ENCODE data around the gene MAPRE3.

MAPRE3 gene

DNA sequence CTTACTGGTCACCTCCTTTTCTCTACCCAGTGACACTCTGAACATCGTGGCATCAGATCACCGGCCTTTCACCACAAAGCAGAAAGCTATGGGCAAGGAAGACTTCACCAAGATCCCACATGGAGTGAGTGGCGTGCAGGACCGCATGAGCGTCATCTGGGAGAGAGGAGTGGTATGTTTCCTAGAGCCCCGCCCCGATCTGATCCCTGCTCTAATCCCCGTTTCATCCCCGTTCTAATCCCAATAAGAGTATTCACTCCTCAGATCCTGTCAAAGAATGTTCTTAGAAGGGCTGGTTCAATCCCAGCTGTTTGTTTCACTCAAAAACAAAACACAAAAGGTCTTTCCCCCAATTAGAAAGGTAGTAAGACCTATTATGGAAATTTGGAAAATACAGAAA lies 30.4 kb upstream of the MAPRE3 start:
- DNase-seq (ENCODE audit: low read depth): no peak
- TF ChIP-seq, protein P1, sequence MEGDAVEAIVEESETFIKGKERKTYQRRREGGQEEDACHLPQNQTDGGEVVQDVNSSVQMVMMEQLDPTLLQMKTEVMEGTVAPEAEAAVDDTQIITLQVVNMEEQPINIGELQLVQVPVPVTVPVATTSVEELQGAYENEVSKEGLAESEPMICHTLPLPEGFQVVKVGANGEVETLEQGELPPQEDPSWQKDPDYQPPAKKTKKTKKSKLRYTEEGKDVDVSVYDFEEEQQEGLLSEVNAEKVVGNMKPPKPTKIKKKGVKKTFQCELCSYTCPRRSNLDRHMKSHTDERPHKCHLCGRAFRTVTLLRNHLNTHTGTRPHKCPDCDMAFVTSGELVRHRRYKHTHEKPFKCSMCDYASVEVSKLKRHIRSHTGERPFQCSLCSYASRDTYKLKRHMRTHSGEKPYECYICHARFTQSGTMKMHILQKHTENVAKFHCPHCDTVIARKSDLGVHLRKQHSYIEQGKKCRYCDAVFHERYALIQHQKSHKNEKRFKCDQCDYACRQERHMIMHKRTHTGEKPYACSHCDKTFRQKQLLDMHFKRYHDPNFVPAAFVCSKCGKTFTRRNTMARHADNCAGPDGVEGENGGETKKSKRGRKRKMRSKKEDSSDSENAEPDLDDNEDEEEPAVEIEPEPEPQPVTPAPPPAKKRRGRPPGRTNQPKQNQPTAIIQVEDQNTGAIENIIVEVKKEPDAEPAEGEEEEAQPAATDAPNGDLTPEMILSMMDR (conservative IDR thresholded peaks at IDR 0.05; ENCODE audit: low read length): no peak
- H3K4me3 ChIP-seq (ENCODE audit: low read length): no peak overlapping the region

DNA sequence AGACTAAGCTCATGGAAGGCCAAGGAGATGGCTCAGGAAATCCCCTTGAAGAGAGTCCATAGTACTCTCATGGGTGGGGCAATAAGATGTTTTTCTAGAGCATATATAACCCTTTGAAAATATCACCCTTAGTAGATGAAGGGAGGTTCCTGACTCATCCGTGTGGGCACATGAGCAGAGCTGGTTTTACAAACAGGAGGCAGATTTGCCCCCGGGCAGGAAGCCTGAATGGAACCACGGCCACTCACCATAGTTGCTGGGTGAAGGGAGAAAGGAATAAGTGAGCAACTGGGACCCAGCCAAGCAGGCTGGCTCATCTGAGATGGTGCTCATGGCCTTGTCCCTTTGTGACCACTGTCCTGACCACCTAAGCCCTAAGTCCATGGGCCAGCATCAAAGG lies 29.0 kb upstream of the MAPRE3 start:
- no peak for DNase-seq (ENCODE audit: low read depth)
- H3K4me3 ChIP-seq (ENCODE audit: low read length): no peak overlapping the region
- TF ChIP-seq, protein P1 (conservative IDR thresholded peaks at IDR 0.05; ENCODE audit: low read length): no peak

DNA sequence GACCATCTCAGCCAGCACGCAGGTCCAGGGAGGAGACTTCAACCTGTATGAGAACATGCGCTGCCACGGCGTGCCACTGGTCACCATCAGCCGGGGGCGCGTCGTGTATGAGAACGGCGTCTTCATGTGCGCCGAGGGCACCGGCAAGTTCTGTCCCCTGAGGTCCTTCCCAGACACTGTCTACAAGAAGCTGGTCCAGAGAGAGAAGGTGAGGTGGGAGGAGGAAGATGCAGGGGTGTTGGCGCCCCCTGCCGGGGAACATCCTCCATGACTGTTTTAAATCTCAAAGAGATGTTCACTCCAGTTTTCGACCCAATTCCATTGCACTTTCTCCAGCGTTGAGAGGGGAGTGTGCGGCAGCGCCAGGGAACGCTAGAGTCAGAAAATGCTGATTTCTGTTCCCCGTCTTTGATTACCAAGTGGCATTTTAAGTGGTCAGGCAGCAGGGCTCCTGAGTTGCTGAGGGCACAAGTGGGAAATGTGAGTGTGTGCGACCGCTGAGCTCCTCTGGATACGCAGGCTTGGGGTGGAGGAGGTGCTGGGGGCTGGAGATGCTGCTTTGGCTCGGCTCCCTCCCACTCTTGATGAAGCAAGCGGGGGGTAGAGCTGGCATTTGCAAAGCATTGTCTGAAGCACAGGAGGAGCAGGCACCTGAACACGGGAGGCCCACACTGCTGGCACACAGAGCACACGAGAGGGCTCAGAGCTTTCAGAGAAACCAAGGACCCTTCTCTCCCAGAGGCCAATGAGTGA lies 27.7 kb upstream of the MAPRE3 start:
- TF ChIP-seq, protein P1 (conservative IDR thresholded peaks at IDR 0.05; ENCODE audit: low read length): peak; percentile 76
- peak; percentile 41 for DNase-seq (ENCODE audit: low read depth)
- H3K4me3 ChIP-seq (ENCODE audit: low read length): no peak overlapping the region

DNA sequence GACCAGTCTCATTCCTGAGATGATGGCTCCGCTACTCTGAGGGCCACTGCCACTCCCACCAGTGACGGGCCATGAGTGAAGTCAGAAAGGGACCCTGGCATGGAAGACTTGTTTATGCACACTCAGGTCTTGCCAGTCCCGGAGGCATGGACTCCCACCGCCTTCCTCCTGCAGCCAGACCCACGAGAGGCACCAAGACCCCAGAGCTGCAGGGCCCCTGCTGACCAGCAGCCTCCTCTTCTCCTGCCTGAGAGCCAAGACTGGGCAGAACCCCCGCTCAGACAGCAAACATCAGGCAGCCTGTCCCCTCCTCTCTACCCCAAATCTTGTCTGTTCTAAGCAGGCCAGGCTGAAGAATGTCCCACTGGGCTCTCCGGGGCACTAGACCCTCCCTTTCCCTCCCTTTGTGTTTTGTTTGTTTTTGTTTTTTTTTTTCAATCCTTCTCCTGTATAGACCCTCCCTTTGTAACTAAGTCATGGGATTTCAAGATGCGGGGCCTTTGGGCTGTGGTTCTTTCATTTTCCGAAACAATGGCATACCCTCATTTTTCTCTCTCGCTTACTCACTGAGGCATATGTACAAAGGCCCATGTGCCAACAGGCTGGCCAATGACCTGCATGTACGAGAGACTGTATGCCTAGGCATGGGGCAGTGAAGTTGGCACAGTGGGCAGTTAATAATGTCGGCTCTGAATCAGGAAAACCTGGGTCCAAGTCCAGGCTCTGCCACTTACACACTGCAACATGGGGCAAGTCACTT lies 24.3 kb upstream of the MAPRE3 start:
- TF ChIP-seq, protein P1 (conservative IDR thresholded peaks at IDR 0.05; ENCODE audit: low read length): no peak
- no peak overlapping the region for H3K4me3 ChIP-seq (ENCODE audit: low read length)
- no peak for DNase-seq (ENCODE audit: low read depth)

DNA sequence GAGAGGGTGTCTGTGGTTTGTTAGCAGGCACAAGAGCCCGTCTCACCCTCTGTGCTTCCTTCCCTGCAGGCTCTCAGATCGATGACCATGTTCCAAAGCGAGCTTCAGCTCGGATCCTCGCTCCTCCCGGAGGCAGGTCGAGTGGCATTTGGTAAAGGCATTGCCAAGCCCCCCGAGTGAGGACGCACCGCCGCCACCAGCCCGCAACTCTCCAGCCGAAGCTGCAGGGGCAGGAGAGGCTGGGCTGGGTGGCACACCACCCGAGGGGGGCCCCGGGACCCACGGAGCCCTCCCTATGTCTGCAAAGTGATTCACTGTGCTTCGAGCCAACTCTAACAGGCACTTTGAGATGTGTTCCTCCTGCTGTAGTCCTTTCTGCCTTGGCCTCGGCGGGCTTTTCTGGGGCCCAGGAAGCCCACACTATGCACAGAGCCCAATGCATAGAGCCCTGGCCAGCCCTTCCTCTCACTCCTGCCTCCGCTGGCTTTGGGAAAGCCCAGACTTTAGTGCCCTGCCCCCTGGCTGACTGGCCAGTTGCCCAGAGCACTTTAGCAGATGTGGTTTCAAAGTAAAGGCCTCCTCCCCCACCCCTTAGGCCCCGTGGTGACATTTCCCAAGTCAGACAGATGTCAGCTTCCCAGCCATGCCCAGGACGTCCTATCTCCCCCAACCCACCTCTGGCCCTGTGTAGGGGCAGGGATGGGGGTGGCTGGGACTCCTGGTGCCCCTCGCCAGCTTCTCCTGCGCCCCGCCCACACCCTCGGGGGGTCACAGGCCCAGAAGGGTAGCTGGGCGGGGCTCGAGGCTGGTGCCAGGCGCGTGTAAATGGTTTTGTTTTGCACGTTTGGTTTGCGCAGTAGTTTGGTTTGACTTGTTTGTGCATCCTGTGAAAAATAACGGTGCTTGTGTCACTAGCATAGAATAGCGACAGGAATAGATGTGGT lies 23.3 kb upstream of the MAPRE3 start:
- DNase-seq (ENCODE audit: low read depth): peak; percentile 49
- H3K4me3 ChIP-seq (ENCODE audit: low read length): no peak overlapping the region
- TF ChIP-seq, protein P1 (conservative IDR thresholded peaks at IDR 0.05; ENCODE audit: low read length): no peak

DNA sequence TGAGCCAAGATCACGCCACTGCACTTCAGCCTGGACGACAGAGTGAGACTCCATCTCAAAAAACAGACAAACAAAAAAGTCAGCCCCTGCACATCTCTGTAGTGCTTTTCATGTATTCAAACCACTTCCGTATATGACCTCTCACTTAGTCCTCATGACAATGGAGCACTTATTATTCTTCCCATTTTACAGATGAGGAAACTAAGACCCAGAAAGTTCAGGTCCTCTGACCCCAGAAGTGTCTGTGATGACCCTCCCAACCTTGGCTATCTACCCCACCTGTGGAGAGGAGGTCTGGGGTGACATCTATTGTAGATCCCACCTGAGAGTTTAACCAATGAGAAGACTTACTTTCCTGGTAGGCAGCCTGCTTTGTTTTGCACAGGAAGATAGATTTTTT lies 21.6 kb upstream of the MAPRE3 start:
- TF ChIP-seq, protein P1 (conservative IDR thresholded peaks at IDR 0.05; ENCODE audit: low read length): no peak
- no peak overlapping the region for H3K4me3 ChIP-seq (ENCODE audit: low read length)
- no peak for DNase-seq (ENCODE audit: low read depth)

Data from AG10803 (cell line).